ENCODE measurements around the gene CBFA2T3.

GRCh38 chr16:88851616-88852015 lies 125.4 kb downstream of the CBFA2T3 start:
- TF ChIP-seq HNF4A (CRISPR knock-in tag; IDR thresholded peaks at IDR 0.05) (no peak), POLR2A (IDR thresholded peaks at IDR 0.05; ENCODE audit: insufficient read depth in 1 of 2, low read depth in 2 of 2, low read length in 2 of 2) (no peak), GTF3A (CRISPR knock-in tag; conservative IDR thresholded peaks at IDR 0.05) (no peak), PRDM10 (CRISPR knock-in tag; IDR thresholded peaks at IDR 0.05; ENCODE audit: low read depth) (no peak), POLR2AphosphoS5 (IDR thresholded peaks at IDR 0.05; ENCODE audit: low read depth, low read length) (no peak), MXD4 (CRISPR knock-in tag; IDR thresholded peaks at IDR 0.05) (no peak), HINFP (CRISPR knock-in tag; IDR thresholded peaks at IDR 0.05; ENCODE audit: low read depth) (no peak), PHB2 (IDR thresholded peaks at IDR 0.05; ENCODE audit: partially characterized antibody) (no peak), PPARG (CRISPR knock-in tag; conservative IDR thresholded peaks at IDR 0.05) (no peak), HMGXB3 (CRISPR knock-in tag; IDR thresholded peaks at IDR 0.05; ENCODE audit: borderline replicate concordance) (no peak), TFDP1 (CRISPR knock-in tag; IDR thresholded peaks at IDR 0.05; ENCODE audit: borderline replicate concordance) (no peak)
- TF ChIP-seq, protein P1, sequence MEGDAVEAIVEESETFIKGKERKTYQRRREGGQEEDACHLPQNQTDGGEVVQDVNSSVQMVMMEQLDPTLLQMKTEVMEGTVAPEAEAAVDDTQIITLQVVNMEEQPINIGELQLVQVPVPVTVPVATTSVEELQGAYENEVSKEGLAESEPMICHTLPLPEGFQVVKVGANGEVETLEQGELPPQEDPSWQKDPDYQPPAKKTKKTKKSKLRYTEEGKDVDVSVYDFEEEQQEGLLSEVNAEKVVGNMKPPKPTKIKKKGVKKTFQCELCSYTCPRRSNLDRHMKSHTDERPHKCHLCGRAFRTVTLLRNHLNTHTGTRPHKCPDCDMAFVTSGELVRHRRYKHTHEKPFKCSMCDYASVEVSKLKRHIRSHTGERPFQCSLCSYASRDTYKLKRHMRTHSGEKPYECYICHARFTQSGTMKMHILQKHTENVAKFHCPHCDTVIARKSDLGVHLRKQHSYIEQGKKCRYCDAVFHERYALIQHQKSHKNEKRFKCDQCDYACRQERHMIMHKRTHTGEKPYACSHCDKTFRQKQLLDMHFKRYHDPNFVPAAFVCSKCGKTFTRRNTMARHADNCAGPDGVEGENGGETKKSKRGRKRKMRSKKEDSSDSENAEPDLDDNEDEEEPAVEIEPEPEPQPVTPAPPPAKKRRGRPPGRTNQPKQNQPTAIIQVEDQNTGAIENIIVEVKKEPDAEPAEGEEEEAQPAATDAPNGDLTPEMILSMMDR (CRISPR knock-in tag; IDR thresholded peaks at IDR 0.05) = no peak

All from HepG2 (cell line).